ENCODE results near the gene IGLL1.
"Not testable (repeated sequence)": the region's sequence is repeated elsewhere in the genome, so short reads cannot be mapped to it uniquely, and the experiment has no call there.

IGLL1 gene

GRCh38 chr22:23591201-23591791 lies 11.2 kb upstream of the IGLL1 start:
- DNase-seq: no peak

DNA sequence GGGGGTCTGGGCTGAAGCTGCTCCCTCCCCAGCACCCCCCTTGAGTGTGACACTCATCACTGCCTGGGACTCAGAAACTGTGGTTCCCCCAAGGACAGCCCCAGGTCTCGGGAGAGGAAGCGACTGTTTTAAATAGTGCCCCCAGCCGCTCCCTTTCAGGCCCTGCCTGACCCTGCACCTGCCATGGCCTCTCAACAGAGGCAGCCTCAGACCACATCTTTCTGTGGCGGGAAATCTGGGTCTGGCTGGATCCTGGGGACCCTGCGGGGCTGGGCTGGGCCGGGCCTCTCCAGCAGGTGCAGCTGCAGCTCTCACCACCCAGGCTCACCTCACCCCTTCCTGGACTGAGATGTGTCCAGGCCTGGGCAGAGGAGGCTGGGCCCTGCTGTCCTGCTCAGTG lies 3.7 kb upstream of the IGLL1 start:
- no peak for DNase-seq

DNA sequence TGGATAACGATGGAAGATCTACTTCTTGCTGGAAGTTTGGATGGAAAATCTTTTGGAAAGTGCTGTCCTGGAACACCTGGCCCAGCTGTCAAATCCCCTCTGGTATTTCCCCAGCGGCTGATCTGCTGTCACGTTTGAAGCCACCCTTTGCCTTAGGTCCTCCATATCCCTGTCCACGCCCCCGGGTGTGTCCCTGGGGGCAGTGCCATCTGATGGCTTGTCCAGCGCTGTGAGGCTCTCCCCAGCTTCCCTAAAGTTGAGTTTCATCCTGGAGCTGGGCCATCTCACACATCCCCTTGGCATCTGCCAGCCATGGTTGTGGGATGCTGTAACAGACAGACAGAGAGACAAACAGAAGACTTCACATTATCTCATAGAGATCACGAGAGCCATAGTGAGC lies 3.1 kb upstream of the IGLL1 start:
- no peak for DNase-seq

DNA sequence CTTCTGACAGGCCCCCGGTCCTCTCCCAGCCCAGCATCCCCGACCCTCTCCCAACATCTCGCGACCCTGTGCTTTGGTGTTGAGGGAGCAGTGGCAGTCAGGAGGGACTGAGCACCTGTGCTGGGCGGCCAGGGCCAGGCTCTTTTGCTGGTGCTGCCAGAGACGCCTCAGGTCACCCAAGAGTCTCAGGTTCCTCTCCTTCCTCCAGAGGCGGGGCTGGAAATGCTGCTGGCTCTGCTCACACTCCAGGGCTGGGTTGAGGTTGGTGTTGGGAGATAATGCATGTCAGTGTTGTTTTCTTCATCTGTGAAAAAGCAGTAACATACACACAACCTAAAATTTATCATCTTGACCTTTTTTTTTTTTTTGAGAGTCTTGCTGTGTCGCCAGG lies 1.2 kb upstream of the IGLL1 start:
- DNase-seq: no peak

GRCh38 chr22:23580576-23581259 lies 628 bp upstream of the IGLL1 start:
- no peak for DNase-seq

- DNase-seq: no peak
Measured at GRCh38 chr22:23579280-23579679, 810 bp downstream of the IGLL1 start.

DNA sequence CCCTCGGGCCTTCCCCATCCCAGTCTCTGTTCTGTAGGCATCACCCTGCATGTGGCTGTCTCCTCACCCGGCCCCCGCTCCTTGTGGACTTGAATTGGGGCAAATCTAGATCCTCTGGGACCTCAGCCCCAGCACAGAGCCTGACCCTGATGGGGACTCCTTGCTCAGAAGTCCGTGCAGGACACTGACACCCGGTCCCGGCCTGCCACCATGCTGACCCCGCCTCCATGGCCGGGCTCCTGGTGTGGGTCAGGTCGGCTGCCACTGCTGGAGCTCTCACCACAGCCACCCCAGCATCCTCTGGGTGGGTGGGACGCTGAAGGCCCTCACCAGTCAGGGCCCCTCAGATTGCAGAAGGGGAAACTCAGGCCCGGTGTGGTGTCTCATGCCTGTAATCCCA lies 1.8 kb downstream of the IGLL1 start:
- DNase-seq: no peak

DNA sequence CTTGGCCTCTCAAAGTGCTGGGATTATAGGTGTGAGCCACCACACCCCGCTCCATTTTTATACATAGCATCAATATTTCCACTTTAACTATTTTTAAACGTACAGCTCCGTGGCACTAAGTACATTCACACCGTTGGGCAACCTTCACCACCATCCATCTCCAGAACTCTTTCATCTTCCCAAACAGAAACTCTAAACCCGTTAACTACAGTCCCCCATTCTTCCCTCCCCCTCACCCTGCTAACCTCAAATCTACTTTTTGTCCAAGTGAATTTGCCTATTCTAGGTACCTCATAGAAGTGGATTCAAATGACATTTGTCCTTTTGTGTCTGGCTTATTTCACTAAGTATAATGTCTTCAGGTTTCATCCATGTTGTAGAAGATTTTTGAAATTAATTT lies 3.4 kb downstream of the IGLL1 start:
- DNase-seq: no peak

DNA sequence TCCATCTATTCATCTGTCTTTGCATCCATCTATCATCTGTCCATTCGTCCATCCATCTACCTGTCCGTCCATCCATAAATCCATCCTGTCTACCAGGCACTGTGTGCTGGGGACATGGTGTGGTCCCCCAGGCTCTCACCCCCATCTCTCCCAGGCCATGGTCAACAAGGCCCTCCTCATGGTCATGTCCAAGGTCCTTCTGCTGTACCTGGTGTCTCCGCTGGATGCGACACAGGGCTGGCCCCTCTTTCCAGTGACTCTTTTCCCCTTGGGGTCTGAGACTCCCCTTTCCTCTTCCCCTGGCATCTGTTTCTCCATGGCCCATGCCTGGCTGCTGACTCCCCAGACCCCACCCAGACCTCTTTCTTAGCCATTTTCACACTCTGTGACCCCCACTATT lies 4.5 kb downstream of the IGLL1 start:
- no peak for DNase-seq

- DNase-seq: no peak
Measured at GRCh38 chr22:23574877-23575276, 5.2 kb downstream of the IGLL1 start.

DNA sequence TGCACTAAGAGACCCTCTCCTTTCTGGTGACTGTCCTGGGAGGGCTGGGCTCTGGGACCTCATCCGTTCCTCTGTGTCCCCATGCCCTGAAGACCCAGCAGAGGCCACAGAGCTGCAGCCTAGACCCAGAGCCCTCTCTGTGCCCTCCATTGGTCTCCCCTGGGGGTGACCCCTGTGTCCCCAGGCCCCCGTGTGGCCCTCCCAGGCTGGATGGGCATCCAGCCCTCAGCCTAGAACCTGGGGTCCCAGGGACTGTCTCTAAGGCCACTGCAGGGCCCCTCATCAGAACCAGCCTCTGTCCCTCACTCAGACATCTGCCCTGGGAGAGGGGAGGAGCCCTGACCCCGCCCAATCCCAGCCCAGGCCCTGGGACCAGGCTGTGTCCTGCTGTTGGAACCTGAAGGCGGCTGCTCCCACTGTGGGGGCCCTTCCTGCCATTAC lies 5.7 kb downstream of the IGLL1 start:
- no peak for DNase-seq

DNA sequence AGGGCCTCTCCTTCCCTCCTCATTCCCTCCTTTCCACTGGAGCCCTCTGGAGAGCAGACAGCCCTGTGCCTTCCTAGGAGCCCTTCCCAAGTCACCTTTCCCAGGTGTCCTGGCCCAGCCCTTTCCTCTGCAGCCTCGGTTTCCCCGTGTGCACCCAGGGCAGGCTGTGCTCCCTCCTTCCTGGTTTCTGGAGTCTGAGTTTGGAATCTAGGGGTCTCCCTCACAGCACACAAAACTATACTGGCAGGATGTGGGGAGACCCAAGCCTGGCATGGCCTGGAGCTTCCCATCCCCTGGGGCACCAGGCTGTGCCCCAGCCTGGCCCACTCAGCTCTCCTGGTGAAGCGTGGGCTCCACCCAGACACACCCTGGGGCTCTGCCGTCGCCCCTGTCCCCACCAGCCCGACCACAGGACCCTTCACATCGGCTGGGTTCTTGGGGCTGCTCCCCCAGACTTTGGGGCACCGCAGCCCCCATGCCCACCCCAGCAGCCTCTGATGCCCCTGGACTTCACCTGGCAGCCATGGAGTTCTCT lies 6.3 kb downstream of the IGLL1 start:
- DNase-seq: not testable (repeated sequence)

GRCh38 chr22:23573106-23573505 lies 7.0 kb downstream of the IGLL1 start:
- not testable (repeated sequence) for DNase-seq

- no peak for DNase-seq
Measured at GRCh38 chr22:23571486-23571885, 8.6 kb downstream of the IGLL1 start.

- DNase-seq: no peak
Measured at GRCh38 chr22:23570681-23571080, 9.4 kb downstream of the IGLL1 start.

- DNase-seq: no peak
Measured at GRCh38 chr22:23569716-23570115, 10.4 kb downstream of the IGLL1 start.

GRCh38 chr22:23569291-23569690 lies 10.8 kb downstream of the IGLL1 start:
- DNase-seq: no peak

GRCh38 chr22:23566705-23567475 lies 13.2 kb downstream of the IGLL1 start:
- no peak for DNase-seq

DNA sequence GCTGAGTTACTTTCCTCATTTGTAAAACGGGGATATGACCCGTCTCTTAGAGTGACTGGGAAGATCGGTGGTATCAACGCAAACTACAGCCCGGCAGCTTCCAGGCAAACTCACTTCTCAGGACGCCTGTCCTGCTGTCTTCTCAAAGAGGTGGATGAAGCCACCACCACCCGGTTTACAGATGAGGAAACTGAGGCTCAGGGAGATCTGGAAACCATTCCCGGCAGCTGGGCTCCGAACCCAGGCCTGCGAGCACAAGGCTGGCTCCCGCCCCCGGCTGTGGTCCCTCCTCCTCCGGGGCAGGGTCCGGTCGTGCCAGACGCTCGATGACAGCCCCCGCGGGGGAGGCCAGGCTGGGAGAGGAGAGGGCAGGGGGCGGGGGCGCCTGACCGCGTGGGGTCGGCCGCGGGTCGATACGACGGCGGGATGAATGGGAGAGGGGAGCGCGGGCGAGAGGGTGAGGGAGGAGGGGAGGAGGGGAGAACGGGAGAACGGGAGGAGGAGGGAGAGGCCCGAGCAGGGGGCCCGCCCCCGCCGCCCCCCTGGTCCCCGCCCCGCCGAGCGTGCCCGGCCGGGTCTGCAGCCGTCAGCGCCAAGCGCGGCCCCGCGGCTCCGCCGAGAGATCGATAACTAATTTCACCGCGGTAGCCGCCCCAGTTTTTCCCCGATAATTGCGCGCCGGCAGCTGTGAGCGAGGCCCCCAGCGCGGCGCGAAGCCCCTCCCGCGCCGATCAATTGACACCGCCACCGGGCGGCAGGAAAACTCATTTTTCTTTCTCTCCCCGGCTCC lies 14.0 kb downstream of the IGLL1 start:
- peak; percentile 64 for DNase-seq

GRCh38 chr22:23565305-23565914 lies 14.7 kb downstream of the IGLL1 start:
- no peak for DNase-seq

DNA sequence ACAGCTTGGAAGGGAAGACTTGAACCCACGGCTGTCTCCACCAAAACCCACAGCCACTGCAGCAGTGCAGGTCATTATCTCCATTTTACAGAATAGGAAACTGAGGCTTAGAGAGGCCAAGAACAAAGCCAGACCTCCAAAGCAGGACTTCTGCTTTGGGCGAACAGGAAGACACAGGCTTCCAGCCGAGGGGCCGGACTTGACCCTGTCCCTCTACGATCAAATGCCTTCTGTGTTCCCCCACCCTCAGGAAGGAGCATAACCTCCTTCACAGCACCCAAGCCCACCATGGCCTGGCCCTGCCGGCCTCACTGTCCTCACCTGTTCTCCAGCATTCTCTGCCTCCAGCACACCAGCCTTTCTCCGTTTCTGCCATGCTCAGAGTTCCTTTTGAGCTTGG lies 15.8 kb downstream of the IGLL1 start:
- DNase-seq: no peak

DNA sequence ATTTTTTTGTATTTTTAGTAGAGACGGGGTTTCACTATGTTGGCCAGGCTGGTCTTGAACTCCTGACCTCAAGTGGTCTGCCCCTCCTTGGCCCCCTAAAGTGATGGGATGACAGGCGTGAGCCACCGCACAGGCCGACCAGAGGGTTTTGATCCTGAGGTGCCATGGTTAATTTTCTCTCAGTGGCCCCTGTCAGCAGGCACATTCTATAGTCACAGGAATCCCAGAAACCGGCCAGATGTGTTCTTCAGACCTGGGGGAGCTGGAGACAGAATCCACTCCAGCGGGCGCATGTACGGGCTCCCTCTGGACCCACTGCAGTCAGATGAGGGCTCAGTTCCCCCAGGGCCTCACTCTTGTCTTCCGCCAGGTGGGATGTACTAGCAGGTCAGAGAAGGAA lies 17.0 kb downstream of the IGLL1 start:
- no peak for DNase-seq

GRCh38 chr22:23562186-23562585 lies 17.9 kb downstream of the IGLL1 start:
- no peak for DNase-seq
